Spinal cord (tissue), 10 donors: Measurements from ENCODE around the gene PHF2. TPM values are rescaled to one million over a fixed set of nuclear protein-coding genes. Genes with fewer than 3 reads are reported as not detected.

ENCODE experiments used
- DNase-seq, 6 donors: peaks; one replicate each; pipeline versions ENCODE4 v3.0.0 to v3.0.0-alpha.2; 2013 to 2015; ENCODE audit warnings: low spot score in 6 of 6, low read depth in 4 of 6
- H3K27ac ChIP-seq: one replicate; pipeline ENCODE4 v1.5.1; 2013; ENCODE audit warnings: low read depth, low read length, control low read depth
- H3K27me3 ChIP-seq: one replicate; pipeline ENCODE4 v1.6.1; 2013; ENCODE audit warnings: low read length; ENCODE audit not compliant: control insufficient read depth, insufficient read depth
- H3K36me3 ChIP-seq: one replicate; pipeline ENCODE4 v1.6.1; 2013; ENCODE audit warnings: low read length; ENCODE audit not compliant: control insufficient read depth, insufficient read depth
- H3K4me1 ChIP-seq: one replicate; pipeline ENCODE4 v1.6.1; 2013; ENCODE audit warnings: low read length; ENCODE audit not compliant: control insufficient read depth, insufficient read depth
- H3K4me3 ChIP-seq: one replicate; pipeline ENCODE4 v1.5.1; 2013; ENCODE audit warnings: low read depth, low read length, control low read depth
- H3K9me3 ChIP-seq: one replicate; pipeline ENCODE4 v1.6.1; 2013; ENCODE audit warnings: low read length; ENCODE audit not compliant: control insufficient read depth, insufficient read depth
- WGBS: methylation state at CpG from one replicate; pipeline ENCODE4 v1.1.5; 2013; ENCODE audit warnings: missing lambda C conversion rate; ENCODE audit not compliant: insufficient coverage; 5-methylcytosine and 5-hydroxymethylcytosine counted together
- polyA plus RNA-seq, 2 donors: library from polyadenylated mRNA; unstranded; fragments of 120-200 nt; gene quantifications; one replicate each; pipeline ENCODE4 v1.2.1, GENCODE V29; 2013; ENCODE audit not compliant: insufficient read length in 2 of 2
- total RNA-seq, 2 donors: library from RNA; depleted of rRNA in 1 of 2; stranded (reverse); fragments of 120-200 nt in 1 of 2; fragments of >200 nt in 1 of 2; gene quantifications; one replicate each; pipeline versions ENCODE4 v1.2.3 to v1.2.4, GENCODE V29; 2013 to 2014
- donor health status: healthy.

Gene PHF2
- total and polyA plus RNA-seq, 4 donors = 23.3 to 61.1 (median 43.4) TPM

DNA sequence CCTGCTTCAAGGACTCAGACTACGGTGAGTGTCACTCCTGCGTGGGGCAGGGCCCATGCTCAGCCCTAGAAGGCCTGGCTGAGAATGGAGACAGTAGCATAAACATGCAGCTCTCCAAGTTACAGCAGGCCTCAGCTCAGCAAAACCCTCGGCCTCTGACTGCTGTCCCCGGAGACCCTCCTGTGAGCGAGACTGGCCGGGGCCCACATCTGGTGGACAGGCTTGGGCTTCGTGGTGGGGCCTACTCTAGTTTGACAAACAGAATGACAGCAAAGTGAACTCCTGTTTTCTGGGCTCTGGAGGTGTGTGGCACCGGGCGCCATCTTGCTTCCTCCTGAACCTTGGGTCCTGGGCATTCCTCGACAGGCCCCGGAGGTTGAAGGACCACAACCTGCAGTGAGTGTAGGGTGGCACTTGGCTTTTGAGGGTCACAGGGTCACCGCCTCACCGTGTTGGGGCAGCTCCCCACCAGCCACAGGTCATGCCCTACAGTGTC lies 97.5 kb downstream of the PHF2 start:
- no peak overlapping the region for H3K27ac ChIP-seq
- no peaks in the 10 kb centered on the region for H3K4me1 ChIP-seq
- 82% methylated on average over 12 of the region's 13 CpGs for WGBS
- no peaks in the 10 kb centered on the region for H3K27me3 ChIP-seq
- no peak overlapping the region for H3K4me3 ChIP-seq
- DNase-seq = no peak
- H3K9me3 ChIP-seq = no peaks in the 10 kb centered on the region
- H3K36me3 ChIP-seq = peaks cover 76% of the 10 kb centered on the region

DNA sequence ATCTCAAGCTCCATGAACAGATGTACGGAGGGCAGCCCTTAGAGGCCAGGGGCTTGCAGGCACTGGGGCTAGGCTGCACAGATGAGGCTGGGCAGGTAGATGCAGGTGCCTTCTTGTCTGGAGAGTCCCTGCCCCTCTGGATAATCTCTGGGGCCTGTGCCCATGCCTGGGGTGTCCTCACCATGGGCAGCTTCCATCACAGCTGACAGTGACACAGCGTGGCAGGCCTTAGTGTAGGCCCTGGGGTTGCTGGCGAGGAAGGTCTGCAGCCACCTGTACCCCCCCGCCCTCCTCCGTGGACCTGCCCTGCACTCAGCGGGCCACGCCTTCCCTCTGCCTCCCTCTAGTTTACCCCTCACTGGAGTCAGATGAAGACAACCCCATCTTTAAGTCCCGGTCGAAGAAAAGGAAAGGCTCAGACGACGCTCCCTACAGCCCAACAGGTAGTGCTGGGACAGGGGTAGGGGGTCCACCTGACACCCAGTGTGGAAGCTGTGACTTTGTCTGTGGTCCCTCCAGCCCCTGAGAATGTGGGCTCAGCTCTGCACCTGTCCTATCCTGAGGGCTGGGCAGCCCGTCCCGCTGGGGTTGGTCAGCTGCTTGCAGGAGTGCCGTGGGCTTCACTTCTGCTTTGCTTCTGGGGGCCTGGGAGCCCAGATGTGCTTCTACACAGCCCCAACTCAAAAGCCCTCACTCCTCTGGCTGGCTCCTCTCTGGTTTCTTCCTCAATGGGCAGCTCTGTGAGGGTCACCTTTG lies 98.4 kb downstream of the PHF2 start:
- 99% methylated on average over 9 of the region's 14 CpGs for WGBS
- no peaks in the 10 kb centered on the region for H3K9me3 ChIP-seq
- H3K27ac ChIP-seq = no peak overlapping the region
- H3K27me3 ChIP-seq = no peaks in the 10 kb centered on the region
- no peak overlapping the region for H3K4me3 ChIP-seq
- peaks cover 73% of the 10 kb centered on the region for H3K36me3 ChIP-seq
- H3K4me1 ChIP-seq = no peaks in the 10 kb centered on the region
- DNase-seq = no peak

DNA sequence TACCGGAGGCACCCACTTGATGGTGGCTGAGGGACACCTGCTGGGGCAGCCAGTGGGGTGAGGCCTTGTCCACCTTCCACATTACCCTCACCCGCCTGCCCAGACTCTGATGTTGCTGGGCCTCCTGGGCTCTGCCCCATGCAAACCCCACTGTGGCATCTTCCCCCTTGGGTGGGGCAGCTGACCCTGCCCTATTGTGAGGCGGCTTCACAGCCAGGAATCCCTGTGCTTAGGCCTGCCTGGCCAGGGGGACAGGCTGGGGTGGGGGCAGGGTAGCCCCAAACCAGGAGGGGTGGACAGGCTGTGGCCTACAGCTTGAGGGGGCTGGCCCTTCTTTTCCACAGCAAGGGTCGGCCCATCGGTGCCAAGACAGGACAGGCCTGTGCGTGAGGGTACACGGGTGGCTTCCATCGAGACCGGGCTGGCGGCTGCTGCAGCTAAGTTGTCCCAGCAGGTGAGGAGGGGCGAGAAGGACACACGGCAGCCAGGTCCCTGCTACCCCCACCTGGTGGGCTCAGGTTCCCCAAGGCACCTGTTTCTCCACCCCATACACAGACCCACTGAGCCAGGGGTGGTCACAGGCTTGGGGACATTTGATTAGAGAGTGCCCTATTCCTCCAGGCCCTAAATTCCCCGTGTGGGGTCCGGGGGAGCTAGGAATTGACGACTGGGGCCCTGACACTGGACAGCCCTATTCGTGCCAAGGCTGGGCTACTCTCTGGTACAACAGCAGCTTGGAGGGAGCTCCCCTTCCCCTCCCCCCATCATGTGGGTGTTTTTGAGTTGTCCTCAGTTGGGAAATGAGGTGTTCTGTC lies 99.2 kb downstream of the PHF2 start:
- Histone ChIP-seq H3K4me1 (no peaks in the 10 kb centered on the region), H3K27me3 (no peaks in the 10 kb centered on the region), H3K36me3 (peaks cover 77% of the 10 kb centered on the region), H3K9me3 (no peaks in the 10 kb centered on the region), H3K27ac (no peak overlapping the region), H3K4me3 (no peak overlapping the region)
- DNase-seq = no peak
- WGBS = 91% methylated on average over 10 of the region's 16 CpGs

DNA sequence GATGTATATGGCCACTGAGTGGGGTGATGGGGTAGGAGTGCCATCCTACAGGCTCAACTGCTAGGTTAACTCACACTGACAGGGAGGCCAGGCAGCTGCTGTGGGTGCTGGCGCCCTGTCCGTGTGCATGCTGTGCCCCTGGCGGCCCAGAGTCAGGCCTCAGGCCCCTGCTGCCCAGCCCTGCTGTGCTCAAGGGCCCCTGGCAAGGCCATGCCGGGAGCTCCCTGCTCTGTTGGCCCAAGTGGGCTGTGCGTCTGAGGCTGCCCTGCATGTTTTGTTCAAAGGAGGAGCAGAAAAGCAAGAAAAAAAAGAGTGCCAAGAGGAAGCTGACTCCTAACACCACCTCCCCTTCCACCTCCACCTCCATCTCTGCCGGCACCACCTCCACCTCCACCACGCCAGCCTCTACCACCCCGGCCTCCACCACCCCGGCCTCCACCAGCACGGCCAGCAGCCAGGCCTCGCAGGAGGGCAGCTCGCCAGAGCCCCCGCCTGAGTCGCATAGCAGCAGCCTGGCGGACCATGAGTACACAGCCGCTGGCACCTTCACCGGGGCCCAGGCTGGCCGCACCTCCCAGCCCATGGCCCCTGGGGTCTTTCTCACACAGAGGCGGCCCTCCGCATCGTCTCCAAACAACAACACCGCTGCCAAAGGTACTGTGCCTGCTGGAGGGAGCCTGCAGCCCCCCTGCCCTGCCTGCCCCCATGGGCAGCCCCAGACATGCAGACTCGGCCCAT lies 100.1 kb downstream of the PHF2 start:
- DNase-seq = no peak
- Histone ChIP-seq H3K9me3 (no peaks in the 10 kb centered on the region), H3K27me3 (no peaks in the 10 kb centered on the region), H3K4me1 (no peaks in the 10 kb centered on the region), H3K36me3 (peaks cover 83% of the 10 kb centered on the region), H3K27ac (no peak overlapping the region), H3K4me3 (no peak overlapping the region)
- 96% methylated on average over 22 of the region's 23 CpGs for WGBS

DNA sequence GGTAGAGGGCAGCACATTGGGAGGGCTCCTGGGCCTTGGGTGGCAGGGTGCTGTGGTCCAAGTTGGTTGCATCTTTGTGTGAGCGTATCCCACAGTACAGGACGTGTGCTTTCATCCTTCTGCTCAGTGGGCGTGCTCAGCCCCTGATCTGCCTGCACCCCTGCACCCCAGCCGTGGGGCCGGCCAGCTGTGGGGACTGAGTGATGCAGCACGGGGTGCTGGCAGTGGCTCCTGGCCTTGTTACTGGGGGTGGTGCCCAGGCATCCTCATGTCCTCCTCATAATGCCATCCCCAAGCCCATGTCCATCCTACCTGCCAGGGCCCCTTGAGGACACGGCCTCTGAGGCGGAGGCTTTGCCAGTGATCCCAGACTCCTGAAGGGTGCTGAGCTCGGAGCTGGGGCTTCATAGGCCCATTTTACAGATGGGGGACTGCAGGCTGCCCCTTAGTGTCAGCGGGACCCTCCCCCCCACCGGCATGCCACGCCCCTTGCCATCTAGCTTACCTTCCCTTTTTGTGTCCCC lies 100.7 kb downstream of the PHF2 start:
- H3K27ac ChIP-seq = no peak overlapping the region
- no peak for DNase-seq
- H3K36me3 ChIP-seq = peaks cover 83% of the 10 kb centered on the region
- H3K4me1 ChIP-seq = peaks cover 3% of the 10 kb centered on the region
- H3K27me3 ChIP-seq = no peaks in the 10 kb centered on the region
- H3K9me3 ChIP-seq = no peaks in the 10 kb centered on the region
- no peak overlapping the region for H3K4me3 ChIP-seq
- WGBS = 96% methylated on average over 12 of the region's 12 CpGs

DNA sequence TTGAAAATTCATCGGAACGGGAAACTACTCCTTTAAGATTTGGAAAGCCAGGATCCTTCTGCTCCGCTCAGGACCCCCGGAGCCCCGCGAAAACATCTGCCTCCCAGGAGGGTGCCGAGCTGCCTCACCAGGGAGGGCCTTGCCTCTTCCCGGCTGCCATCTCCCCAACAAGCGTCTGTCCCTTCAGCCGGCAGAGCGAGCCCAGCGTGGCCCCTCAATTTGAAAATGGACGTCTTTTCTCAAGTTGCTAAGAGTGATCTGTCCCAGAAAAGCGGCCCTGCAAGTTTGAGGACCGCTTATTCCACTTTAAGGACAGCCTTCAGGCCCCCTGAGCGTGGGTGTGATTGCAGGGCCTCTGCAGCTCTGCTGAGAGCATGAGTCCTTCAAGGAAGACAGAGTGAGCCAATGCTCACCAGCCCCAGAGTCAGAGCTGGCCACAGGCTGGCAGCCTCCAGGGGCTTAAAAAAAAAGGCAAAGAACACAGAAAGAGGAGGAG lies 101.3 kb downstream of the PHF2 start:
- Histone ChIP-seq H3K27ac (no peak overlapping the region), H3K9me3 (no peaks in the 10 kb centered on the region), H3K36me3 (peaks cover 78% of the 10 kb centered on the region), H3K4me1 (peaks cover 9% of the 10 kb centered on the region), H3K27me3 (no peaks in the 10 kb centered on the region), H3K4me3 (no peak overlapping the region)
- 94% methylated on average over 16 of the region's 16 CpGs for WGBS
- DNase-seq = no peak

DNA sequence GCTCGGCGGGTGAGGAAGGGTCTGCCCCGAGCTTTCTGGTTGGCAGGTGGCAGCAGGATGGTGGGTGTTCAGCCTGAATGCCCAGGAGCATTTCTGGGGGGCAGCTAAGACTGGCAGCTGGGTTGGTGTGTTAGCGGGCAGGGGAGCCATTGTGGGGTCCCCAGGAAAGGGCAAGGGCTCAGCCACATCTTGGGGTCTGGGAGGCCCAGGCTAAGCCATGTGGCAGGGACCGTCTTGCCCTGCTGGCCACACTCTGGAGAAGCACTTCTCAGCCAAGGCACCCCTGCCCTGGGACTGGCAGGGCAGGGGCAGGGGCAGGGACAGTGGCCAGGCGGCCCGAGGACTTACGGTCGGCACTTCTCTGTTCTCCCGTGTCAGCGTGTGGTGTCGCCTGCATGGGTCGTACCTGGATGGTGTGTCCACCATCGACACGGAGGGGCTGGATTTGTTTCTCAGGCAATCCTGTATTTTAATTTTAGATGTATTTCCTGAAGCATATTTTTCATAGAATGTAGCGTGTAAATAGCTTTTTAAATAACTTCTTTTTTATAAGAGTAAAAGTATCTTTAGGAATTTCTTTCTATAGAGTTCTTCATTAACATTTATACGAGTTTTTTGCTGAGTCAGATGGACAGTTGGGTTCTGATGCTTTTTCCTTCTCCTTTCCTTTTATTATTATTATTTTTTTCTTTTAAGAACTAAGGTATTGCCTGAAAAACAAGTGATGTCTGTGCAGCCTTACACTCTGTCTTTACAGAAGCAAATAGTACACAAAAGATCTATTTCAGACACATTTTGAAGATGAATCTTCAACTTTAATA lies 102.0 kb downstream of the PHF2 start:
- Histone ChIP-seq H3K4me1 (peaks cover 10% of the 10 kb centered on the region), H3K4me3 (no peak overlapping the region), H3K27ac (no peak overlapping the region), H3K36me3 (peaks cover 71% of the 10 kb centered on the region), H3K9me3 (no peaks in the 10 kb centered on the region), H3K27me3 (no peaks in the 10 kb centered on the region)
- 93% methylated on average over 11 of the region's 17 CpGs for WGBS
- no peak for DNase-seq

DNA sequence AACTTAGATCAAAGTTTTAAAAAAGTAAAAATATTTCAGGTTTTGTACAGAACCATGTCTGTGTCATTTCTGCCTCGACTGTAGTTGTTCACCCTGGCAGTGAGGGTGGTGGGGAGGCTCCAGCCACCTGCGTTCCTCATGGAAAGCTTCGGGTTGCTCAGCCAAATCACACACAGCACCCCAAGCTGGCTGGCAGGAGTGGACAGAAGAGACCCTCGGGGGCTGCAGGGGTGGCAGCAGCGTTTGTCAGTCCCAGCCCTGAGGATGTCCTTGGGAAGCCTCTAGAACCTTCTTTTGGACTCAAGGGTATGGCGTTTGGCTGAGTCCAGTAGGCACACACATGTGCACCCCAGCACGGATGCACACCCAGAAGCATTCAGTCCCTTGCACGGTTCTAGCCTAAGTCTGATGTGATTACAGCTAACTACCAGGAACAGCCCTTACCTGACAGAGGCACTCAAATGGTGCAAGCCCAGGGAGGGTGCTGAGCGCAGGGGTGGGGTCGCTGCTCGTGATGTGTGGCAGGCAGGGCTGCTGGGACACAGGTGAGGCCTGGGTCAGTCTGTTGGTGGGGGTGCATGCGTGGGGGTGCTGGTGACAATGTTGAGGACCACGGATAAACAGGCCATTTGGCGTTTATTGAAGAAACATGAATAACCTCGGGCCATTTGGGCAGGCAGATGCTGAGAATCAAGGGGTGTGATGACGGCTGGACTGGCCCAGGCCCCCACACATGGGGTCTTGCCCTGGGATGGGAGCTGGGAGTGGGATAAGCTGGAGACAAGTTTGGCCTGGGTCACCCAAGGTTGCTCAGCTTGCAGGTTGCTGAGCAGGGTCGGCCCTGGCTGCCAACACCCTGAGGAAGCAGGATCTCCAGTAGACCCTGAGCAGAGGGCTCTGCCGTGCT lies 103.4 kb downstream of the PHF2 start:
- no peak overlapping the region for H3K4me3 ChIP-seq
- peaks cover 57% of the 10 kb centered on the region for H3K36me3 ChIP-seq
- no peak overlapping the region for H3K27ac ChIP-seq
- no peak for DNase-seq
- 87% methylated on average over 14 of the region's 18 CpGs for WGBS
- H3K27me3 ChIP-seq = no peaks in the 10 kb centered on the region
- peaks cover 10% of the 10 kb centered on the region for H3K4me1 ChIP-seq
- H3K9me3 ChIP-seq = no peaks in the 10 kb centered on the region
